Dendritic cell treated with granulocyte-macrophage colony-stimulating factor and Interleukin-4, amounts not matched to agents 40 ng/mL and 50 ng/mL, for 4 days (primary cell): ENCODE measurements around the gene RAPGEF1.

Experiments used
- H3K27ac Mint-ChIP-seq: one replicate; pipeline ENCODE4 v1.8.0; 2022; ENCODE audit warnings: mild to moderate bottlenecking, mixed read lengths
- H3K27me3 Mint-ChIP-seq: one replicate; pipeline ENCODE4 v1.8.0; 2022; ENCODE audit warnings: mild to moderate bottlenecking, mixed read lengths
- H3K36me3 Mint-ChIP-seq: one replicate; pipeline ENCODE4 v1.8.0; 2022; ENCODE audit warnings: low read depth, mixed read lengths
- H3K4me1 Mint-ChIP-seq: one replicate; pipeline ENCODE4 v1.8.0; 2022; ENCODE audit warnings: low read depth, mixed read lengths
- H3K4me3 Mint-ChIP-seq: one replicate; pipeline ENCODE4 v1.8.0; 2022; ENCODE audit warnings: mild to moderate bottlenecking, moderate library complexity, mixed read lengths
- H3K9me3 Mint-ChIP-seq: one replicate; pipeline ENCODE4 v1.8.0; 2022; ENCODE audit warnings: mixed read lengths
- intact Hi-C: fragments of 100-400 bp; cut with micrococcal nuclease; formaldehyde crosslinking; loops from one replicate; pipeline ENCODE4 v1.15.0; 2022

The RAPGEF1 gene

GRCh38 chr9:131597246-131597645 is 142.6 kb downstream of the RAPGEF1 start:
- peaks cover 100% of the 10 kb centered on the region for H3K36me3 Mint-ChIP-seq
- H3K27me3 Mint-ChIP-seq: no peaks in the 10 kb centered on the region
- H3K27ac Mint-ChIP-seq: peak overlapping the region; percentile 83
- intact Hi-C loops: loop anchor here (5.0 kb wide), 1 partner anchor 40 kb away; no protein-coding TSS in a partner anchor
- no peak overlapping the region for H3K4me3 Mint-ChIP-seq
- no peaks in the 10 kb centered on the region for H3K9me3 Mint-ChIP-seq
- H3K4me1 Mint-ChIP-seq: peaks cover 91% of the 10 kb centered on the region

GRCh38 chr9:131596430-131596743 is 143.5 kb downstream of the RAPGEF1 start:
- H3K4me3 Mint-ChIP-seq: no peak overlapping the region
- H3K27ac Mint-ChIP-seq: peak overlapping the region; percentile 83
- H3K27me3 Mint-ChIP-seq: no peaks in the 10 kb centered on the region
- H3K4me1 Mint-ChIP-seq: peaks cover 91% of the 10 kb centered on the region
- intact Hi-C loops: loop anchor here (5.0 kb wide), 1 partner anchor 41 kb away; no protein-coding TSS in a partner anchor
- no peaks in the 10 kb centered on the region for H3K9me3 Mint-ChIP-seq
- peaks cover 100% of the 10 kb centered on the region for H3K36me3 Mint-ChIP-seq

GRCh38 chr9:131595696-131596429 is 144.0 kb downstream of the RAPGEF1 start:
- Mint-ChIP-seq H3K36me3 (peaks cover 100% of the 10 kb centered on the region), H3K9me3 (no peaks in the 10 kb centered on the region), H3K4me3 (peak overlapping the region; percentile 30), H3K4me1 (peaks cover 92% of the 10 kb centered on the region), H3K27me3 (no peaks in the 10 kb centered on the region), H3K27ac (peak overlapping the region; percentile 83)
- intact Hi-C loops: loop anchor here (5.0 kb wide), 1 partner anchor 41 kb away; no protein-coding TSS in a partner anchor

GRCh38 chr9:131594906-131595665 is 144.8 kb downstream of the RAPGEF1 start:
- Mint-ChIP-seq H3K27ac (peak overlapping the region; percentile 83), H3K9me3 (no peaks in the 10 kb centered on the region), H3K4me1 (peaks cover 93% of the 10 kb centered on the region), H3K36me3 (peaks cover 100% of the 10 kb centered on the region), H3K27me3 (no peaks in the 10 kb centered on the region), H3K4me3 (peak overlapping the region; percentile 30)
- intact Hi-C loops: loop anchor here (5.0 kb wide), 1 partner anchor 42 kb away; no protein-coding TSS in a partner anchor

- H3K27me3 Mint-ChIP-seq: no peaks in the 10 kb centered on the region
- peaks cover 100% of the 10 kb centered on the region for H3K36me3 Mint-ChIP-seq
- intact Hi-C loops: no loop called here
- peaks cover 90% of the 10 kb centered on the region for H3K4me1 Mint-ChIP-seq
- no peaks in the 10 kb centered on the region for H3K9me3 Mint-ChIP-seq
- no peak overlapping the region for H3K4me3 Mint-ChIP-seq
- H3K27ac Mint-ChIP-seq: peak overlapping the region; percentile 83
These were observed 145.8 kb downstream of the RAPGEF1 start for GRCh38 chr9:131593936-131594665.

- Mint-ChIP-seq H3K4me3 (no peak overlapping the region), H3K9me3 (no peaks in the 10 kb centered on the region), H3K4me1 (peaks cover 90% of the 10 kb centered on the region), H3K27me3 (no peaks in the 10 kb centered on the region), H3K36me3 (peaks cover 100% of the 10 kb centered on the region), H3K27ac (peak overlapping the region; percentile 19)
- intact Hi-C loops: no loop called here
These were observed 146.6 kb downstream of the RAPGEF1 start for GRCh38 chr9:131593091-131593820.

GRCh38 chr9:131591845-131592208 is 148.0 kb downstream of the RAPGEF1 start:
- H3K27ac Mint-ChIP-seq: peak overlapping the region; percentile 64
- H3K4me1 Mint-ChIP-seq: peaks cover 90% of the 10 kb centered on the region
- no peak overlapping the region for H3K4me3 Mint-ChIP-seq
- no peaks in the 10 kb centered on the region for H3K9me3 Mint-ChIP-seq
- H3K36me3 Mint-ChIP-seq: peaks cover 100% of the 10 kb centered on the region
- no peaks in the 10 kb centered on the region for H3K27me3 Mint-ChIP-seq
- intact Hi-C loops: loop anchor here (2.0 kb wide), 1 partner anchor 149 kb away; the partner anchor contains the start of gene RAPGEF1

- intact Hi-C loops: loop anchor here (2.0 kb wide), 1 partner anchor 150 kb away; the partner anchor contains the start of gene RAPGEF1
- H3K27me3 Mint-ChIP-seq: no peaks in the 10 kb centered on the region
- H3K36me3 Mint-ChIP-seq: peaks cover 100% of the 10 kb centered on the region
- H3K9me3 Mint-ChIP-seq: no peaks in the 10 kb centered on the region
- H3K4me3 Mint-ChIP-seq: no peak overlapping the region
- peaks cover 90% of the 10 kb centered on the region for H3K4me1 Mint-ChIP-seq
- peak overlapping the region; percentile 64 for H3K27ac Mint-ChIP-seq
These were observed 148.7 kb downstream of the RAPGEF1 start for GRCh38 chr9:131590907-131591844.

- Mint-ChIP-seq H3K4me3 (no peak overlapping the region), H3K9me3 (no peaks in the 10 kb centered on the region), H3K27ac (peak overlapping the region; percentile 64), H3K4me1 (peaks cover 90% of the 10 kb centered on the region), H3K36me3 (peaks cover 100% of the 10 kb centered on the region), H3K27me3 (no peaks in the 10 kb centered on the region)
- intact Hi-C loops: loop anchor here (2.0 kb wide), 1 partner anchor 150 kb away; the partner anchor contains the start of gene RAPGEF1
These were observed 149.4 kb downstream of the RAPGEF1 start for GRCh38 chr9:131590449-131590848.

GRCh38 chr9:131589993-131590392 is 149.9 kb downstream of the RAPGEF1 start:
- peaks cover 90% of the 10 kb centered on the region for H3K4me1 Mint-ChIP-seq
- no peaks in the 10 kb centered on the region for H3K27me3 Mint-ChIP-seq
- peaks cover 100% of the 10 kb centered on the region for H3K36me3 Mint-ChIP-seq
- intact Hi-C loops: loop anchor here (2.0 kb wide), 1 partner anchor 151 kb away; the partner anchor contains the start of gene RAPGEF1
- no peak overlapping the region for H3K4me3 Mint-ChIP-seq
- peak overlapping the region; percentile 64 for H3K27ac Mint-ChIP-seq
- no peaks in the 10 kb centered on the region for H3K9me3 Mint-ChIP-seq

- peaks cover 100% of the 10 kb centered on the region for H3K36me3 Mint-ChIP-seq
- no peaks in the 10 kb centered on the region for H3K27me3 Mint-ChIP-seq
- H3K4me1 Mint-ChIP-seq: peaks cover 84% of the 10 kb centered on the region
- intact Hi-C loops: no loop called here
- H3K27ac Mint-ChIP-seq: peak overlapping the region; percentile 57
- no peaks in the 10 kb centered on the region for H3K9me3 Mint-ChIP-seq
- H3K4me3 Mint-ChIP-seq: no peak overlapping the region
These were observed 150.7 kb downstream of the RAPGEF1 start for GRCh38 chr9:131589124-131589711.

GRCh38 chr9:131588396-131588795 is 151.5 kb downstream of the RAPGEF1 start:
- intact Hi-C loops: no loop called here
- H3K9me3 Mint-ChIP-seq: no peaks in the 10 kb centered on the region
- peaks cover 100% of the 10 kb centered on the region for H3K36me3 Mint-ChIP-seq
- no peak overlapping the region for H3K4me3 Mint-ChIP-seq
- H3K27ac Mint-ChIP-seq: peak overlapping the region; percentile 57
- peaks cover 85% of the 10 kb centered on the region for H3K4me1 Mint-ChIP-seq
- H3K27me3 Mint-ChIP-seq: no peaks in the 10 kb centered on the region
